Left colon (tissue), 2 donors: ENCODE measurements around the gene CD300LG. TPM values are rescaled to one million over a fixed set of nuclear protein-coding genes. Genes with fewer than 3 reads are reported as not detected.
A peak's percentile ranks its signal among the peaks of the same experiment; 100 is the strongest.
"Not testable (repeated sequence)": the region's sequence is repeated elsewhere in the genome, so short reads cannot be mapped to it uniquely, and the experiment has no call there.

Experiments used
- ATAC-seq: fragments of 200-7000 bp; cut with Tn5 transposase; one replicate; pipeline ENCODE4 v1.9.1; 2020; ENCODE audit warnings: mild to moderate bottlenecking, moderate library complexity
- DNase-seq, 2 donors: peaks; one replicate each; pipeline ENCODE4 v3.0.0-alpha.2; 2020
- intact Hi-C, 2 donors: fragments of 100-400 bp; cut with DNase I in 1 of 2; cut with micrococcal nuclease in 1 of 2; formaldehyde crosslinking; loops; one replicate each; pipeline versions ENCODE4 v1.11.2 to v1.14.0; 2022; cut with DNase I, micrococcal nuclease
- long read RNA-seq: library from polyadenylated mRNA; unstranded; transcript quantifications from one replicate; pipeline ENCODE4 v2.0.0, GENCODE V29; 2021
- total RNA-seq, 2 donors: library from RNA; stranded (reverse); fragmentation: NEBNext Ultra II Directional; extraction: Animal tissue kit (Norgen Biotek cat#: 25700); gene quantifications; one replicate each; pipeline ENCODE4 v1.2.1, GENCODE V29; 2021
- donor health status: DM: no; HTN: no; CAD: no.
- donor health status: DM: yes; HTN: yes; CAD: no.

CD300LG gene
- total RNA-seq = under 1 TPM; 0.27 to 0.87 TPM
- long read RNA-seq, partial matches to known transcripts = 1 of 2 reads
- long read RNA-seq, other reads (novel, unspliced or antisense) = 1 of 2 reads

- DNase-seq (no peak), ATAC-seq (no peak)
- intact Hi-C loops = loop anchor here in 1 of 2 donors (10.0 kb wide), 1 partner anchor 152 kb away; no protein-coding TSS in a partner anchor
Measured at GRCh38 chr17:43846963-43847371, at the start of gene CD300LG. TSS of gene CD300LG (plus strand) at chr17:43847176. CDS start at chr17:43847217, 41 bp downstream.

DNA sequence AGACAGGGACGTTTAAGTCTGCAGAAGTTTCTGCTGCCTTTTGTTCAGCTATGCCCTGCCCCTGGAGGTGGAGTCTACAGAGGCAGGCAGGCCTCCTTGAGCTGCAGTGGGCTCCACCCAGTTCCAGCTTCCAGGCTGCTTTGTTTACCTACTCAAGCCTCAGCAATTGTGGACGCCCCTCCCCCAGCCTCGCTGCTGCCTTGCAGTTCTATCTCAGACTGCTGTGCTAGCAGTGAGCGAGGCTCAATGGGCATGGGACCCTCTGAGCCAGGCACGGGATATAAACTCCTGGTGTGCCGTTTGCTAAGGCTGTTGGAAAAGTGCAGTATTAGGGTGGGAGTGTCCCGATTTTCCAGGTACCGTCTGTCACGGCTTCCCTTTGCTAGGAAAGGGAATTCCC lies 49.0 kb upstream of the CD300LG start:
- intact Hi-C loops, ATAC-seq: not testable (repeated sequence)
- DNase-seq = peak in 1 of 2 donors; percentile 59

GRCh38 chr17:43799047-43799446 lies 47.9 kb upstream of the CD300LG start:
- intact Hi-C loops = no loop called here
- ATAC-seq (no peak), DNase-seq (no peak)

GRCh38 chr17:43800736-43801135 lies 46.2 kb upstream of the CD300LG start:
- ATAC-seq (no peak), DNase-seq (no peak)
- intact Hi-C loops = no loop called here

GRCh38 chr17:43801844-43802243 lies 45.1 kb upstream of the CD300LG start:
- intact Hi-C loops = no loop called here
- no peak for ATAC-seq
- DNase-seq = no peak

DNA sequence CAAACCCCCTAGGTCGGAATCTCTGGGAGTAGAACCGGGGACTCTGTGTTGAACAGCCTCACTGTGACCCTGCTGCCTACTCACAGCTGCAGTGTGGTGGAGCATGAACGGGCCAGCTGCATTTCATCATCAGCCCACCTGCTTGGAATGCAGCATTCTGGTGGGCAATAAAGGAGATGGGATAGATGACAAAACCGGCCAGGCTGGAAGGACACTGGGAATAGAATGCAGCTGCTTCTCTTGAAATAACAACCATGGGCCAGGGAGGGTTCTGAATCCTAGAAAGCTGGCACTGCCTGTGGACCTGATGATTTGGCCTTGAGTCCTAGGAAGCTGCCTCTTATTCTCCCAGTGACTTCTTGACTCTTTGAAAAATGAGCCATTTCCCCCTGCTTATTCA lies 43.2 kb upstream of the CD300LG start:
- intact Hi-C loops = no loop called here
- no peak for ATAC-seq
- no peak for DNase-seq

DNA sequence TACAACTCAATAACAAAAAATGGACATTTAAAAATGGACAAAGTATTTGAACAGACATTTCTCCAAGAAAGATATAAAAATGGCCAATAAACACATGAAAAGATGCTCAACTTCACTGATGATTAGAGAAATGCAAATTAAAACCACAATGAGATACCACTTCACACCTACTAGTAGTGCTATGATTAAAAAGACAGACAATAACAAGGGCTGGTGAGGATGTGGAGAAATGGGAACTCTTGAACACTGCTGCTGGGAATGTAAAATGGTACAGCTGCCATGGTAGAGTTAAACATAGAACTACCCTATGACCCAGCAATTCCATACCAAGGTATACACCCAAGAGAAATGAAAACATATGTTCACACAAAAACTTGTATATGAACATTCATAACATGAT lies 41.9 kb upstream of the CD300LG start:
- intact Hi-C loops = no loop called here
- no peak for DNase-seq
- no peak for ATAC-seq

GRCh38 chr17:43808076-43808475 lies 38.9 kb upstream of the CD300LG start:
- intact Hi-C loops = no loop called here
- no peak for ATAC-seq
- no peak for DNase-seq

- intact Hi-C loops = no loop called here
- DNase-seq = no peak
- ATAC-seq = no peak
Measured at GRCh38 chr17:43809121-43809520, 37.9 kb upstream of the CD300LG start.

DNA sequence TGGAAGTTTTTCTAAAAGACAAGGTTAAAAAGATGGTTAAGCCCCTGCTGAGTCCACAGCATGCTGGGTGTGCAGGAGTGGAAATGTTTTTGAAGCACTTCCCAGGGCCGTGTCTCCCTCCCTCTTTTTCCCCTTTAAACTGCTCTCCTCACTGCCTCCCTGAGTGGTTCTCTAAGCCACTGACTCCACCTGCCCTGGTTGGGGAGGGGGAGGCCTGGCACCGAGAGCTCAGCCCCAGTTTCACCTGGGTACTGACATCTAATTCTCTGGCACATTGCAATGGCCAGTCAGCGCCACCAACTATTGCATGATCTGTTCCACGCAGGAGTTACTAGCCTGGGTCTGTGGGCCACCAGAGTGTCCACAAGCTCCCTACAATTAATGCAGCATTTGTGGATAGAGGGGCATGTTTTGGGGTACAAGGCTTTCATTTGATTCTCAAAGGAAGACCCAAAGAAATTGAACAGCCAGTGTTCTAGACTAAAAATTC lies 36.7 kb upstream of the CD300LG start:
- intact Hi-C loops = no loop called here
- DNase-seq = no peak
- no peak for ATAC-seq

- ATAC-seq (no peak), DNase-seq (no peak)
- intact Hi-C loops = no loop called here
Measured at GRCh38 chr17:43810823-43811222, 36.2 kb upstream of the CD300LG start.

GRCh38 chr17:43812396-43813265 lies 34.3 kb upstream of the CD300LG start:
- DNase-seq (no peak), ATAC-seq (no peak)
- intact Hi-C loops = no loop called here

DNA sequence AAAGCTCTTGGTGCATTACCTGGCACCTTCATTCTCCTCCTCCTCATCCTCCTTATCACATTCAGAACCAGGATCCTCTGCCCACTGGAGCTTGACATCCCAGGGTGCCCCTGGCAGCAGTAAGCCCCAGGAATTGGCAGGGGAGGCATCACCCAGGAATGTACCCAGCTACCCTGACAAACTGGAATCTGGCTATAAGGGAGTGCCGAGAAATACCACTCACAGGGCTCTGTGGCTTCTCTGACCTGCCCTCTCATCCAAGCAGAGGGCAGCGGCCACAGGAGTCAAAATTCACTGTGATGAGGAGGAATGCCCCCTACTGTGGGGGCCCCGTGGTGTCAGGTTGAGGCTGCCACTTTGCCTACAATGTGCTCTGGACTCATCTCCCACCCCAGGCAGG lies 33.6 kb upstream of the CD300LG start:
- ATAC-seq = no peak
- DNase-seq = no peak
- intact Hi-C loops = no loop called here

DNA sequence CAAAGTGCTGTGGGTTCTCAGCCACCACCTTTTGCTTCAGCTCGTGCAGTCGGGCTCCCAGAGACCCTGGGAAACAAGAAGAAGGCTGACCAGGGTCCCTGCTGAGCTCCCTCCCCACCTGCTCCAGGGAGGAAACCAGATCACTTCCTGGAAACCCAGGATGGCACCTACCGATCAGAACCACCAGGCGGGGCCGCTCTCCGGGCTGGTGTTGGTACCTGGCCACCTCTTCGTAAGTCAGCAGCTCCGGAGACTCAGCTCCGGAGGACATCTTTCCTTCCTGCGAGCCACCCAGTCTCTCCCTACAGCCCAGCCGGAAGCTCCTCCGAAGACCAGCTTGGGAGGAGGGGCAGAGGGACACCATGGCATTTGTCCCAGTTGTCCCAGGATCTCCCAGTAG lies 33.0 kb upstream of the CD300LG start:
- no peak for ATAC-seq
- intact Hi-C loops = no loop called here
- no peak for DNase-seq

- DNase-seq (no peak), ATAC-seq (no peak)
- intact Hi-C loops = no loop called here
Measured at GRCh38 chr17:43814714-43815113, 32.3 kb upstream of the CD300LG start.

GRCh38 chr17:43816336-43817320 lies 30.3 kb upstream of the CD300LG start:
- intact Hi-C loops = no loop called here
- DNase-seq (no peak), ATAC-seq (no peak)

DNA sequence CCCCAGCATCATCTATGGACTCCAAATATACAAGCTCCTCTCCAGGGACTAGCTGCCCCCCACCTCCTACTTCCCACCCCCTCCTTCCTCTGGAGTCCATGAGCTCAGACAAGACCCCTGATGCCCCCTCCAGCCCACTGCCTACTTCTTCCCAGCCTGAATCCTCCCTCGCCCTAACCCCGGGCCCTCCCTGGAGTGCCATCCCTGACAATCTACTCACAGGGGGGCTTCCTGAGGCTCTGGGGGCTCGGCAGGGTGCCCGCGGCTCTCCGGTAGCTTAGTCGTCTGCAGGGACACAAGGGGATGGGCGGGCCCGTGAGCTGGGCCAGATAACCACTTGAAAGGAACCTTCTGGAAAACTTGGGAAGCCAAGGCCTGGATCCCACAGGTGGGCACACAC lies 29.1 kb upstream of the CD300LG start:
- DNase-seq (no peak), ATAC-seq (no peak)
- intact Hi-C loops = no loop called here

GRCh38 chr17:43818966-43819365 lies 28.0 kb upstream of the CD300LG start:
- no peak for DNase-seq
- no peak for ATAC-seq
- intact Hi-C loops = no loop called here

DNA sequence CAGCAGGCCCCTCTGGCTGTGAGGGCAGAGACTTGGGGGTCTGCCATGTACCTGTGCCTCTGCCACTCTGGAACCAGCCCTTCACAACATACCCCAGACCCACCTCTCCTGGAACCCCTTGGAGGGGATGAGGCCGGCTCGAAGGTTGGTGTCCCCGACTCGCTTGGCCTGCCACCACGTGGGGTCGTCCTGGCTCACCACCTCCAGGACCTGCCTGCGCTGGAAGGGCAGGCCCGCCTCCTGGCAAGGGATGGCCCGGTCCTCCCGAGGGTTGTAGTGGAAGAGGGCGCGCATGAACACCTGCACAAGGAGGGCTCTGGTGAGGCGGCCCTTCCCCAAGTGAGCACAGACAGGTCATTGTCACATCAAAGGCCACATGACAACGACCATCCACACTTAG lies 26.2 kb upstream of the CD300LG start:
- DNase-seq (no peak), ATAC-seq (no peak)
- intact Hi-C loops = no loop called here
